Measurements from ENCODE around the gene PIP5KL1. TPM values are rescaled to one million over a fixed set of nuclear protein-coding genes. Genes with fewer than 3 reads are reported as not detected.

PIP5KL1 gene
- total RNA-seq, 1 experiment from 2014 or later, result 0.51 TPM

DNA sequence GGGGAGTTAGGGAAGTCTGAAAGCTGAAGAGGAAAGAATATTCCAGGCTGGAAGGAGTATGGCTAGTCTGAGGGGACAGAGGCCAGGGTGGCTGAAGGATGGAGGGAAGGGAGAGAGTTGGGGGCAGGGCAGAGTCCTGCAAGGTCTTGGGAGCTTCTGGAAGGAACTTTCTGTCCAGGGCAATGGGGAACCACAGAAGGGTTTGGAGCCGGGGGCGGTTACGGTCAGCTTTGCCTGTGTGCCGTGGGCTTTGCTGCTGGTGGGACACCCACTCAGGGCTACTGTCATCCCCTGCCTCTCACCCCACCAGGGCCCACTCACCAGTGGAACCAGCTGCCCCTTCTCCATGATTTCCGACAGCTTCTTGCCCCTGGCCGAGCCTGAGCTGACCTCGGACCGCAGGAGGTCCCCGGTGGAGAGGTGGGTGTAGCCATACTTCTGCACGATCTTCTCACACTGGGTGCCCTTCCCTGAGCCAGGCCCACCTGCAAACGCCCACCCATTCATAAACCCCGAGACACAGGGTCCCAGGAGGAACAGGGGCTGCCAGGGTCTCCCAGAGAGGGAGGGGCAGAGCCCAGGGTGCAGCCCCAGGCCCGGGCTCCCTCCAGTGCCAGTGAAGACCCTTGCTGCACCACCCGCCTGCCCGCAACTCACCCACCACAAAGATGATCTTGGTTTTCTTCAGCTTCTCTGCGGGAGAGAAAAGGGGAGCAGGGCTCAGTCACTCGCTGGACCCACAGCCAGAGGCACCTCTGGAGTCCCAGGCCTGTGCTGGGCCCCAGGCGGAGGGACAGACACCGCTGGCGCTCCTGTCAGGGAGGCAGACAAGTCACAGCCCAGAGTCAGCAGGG, 58.0 kb downstream of the PIP5KL1 start:
- no peak for DNase-seq (ENCODE audit: low read depth)

DNA sequence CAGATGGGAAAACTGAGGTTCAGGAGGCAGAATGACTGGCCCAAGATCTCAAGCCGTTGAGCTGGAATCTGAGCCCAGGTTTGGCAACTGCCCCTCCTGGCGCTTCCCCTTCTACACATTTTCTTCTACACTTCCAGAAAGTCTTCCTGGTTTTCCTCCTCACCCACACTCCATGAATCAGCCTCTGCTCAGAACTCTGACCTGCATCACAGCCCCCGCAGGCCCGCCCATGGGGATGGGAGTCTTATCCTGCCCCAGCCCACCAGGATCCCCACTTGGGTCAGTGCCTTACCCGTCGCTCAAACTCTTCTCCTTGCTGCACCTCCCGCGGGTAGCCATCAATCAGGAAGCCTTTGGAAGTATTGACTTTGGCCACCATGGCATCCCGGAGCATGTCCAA, 59.0 kb downstream of the PIP5KL1 start:
- DNase-seq (ENCODE audit: low read depth), result no peak

DNA sequence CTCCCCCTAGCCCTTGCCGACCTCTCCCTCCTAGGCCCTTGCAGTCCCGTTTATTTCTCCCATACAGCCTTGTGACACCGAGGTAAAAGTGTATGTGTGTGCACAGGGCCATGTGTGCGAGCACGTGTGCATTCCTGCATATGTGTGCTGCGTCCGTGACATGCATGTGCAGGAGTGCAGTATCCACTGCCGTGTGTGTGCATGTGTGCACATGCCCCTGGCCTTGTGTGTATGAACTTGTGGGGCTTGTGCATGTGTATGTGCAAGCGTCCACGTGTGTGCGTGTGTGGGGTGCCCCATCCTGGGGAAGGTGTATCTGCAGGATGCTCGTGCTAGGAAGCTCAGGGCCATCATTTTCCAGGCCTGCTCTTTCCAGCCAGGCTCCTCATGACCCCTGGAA, 59.7 kb downstream of the PIP5KL1 start:
- no peak for DNase-seq (ENCODE audit: low read depth)

Other genes with a start within 250 kb of the PIP5KL1 start
- not detected in 2 replicates for gene CFAP157, start 223.8 kb downstream of the PIP5KL1 start, total RNA-seq (2014; rRNA removed; shearing (Covaris generic))
- 17.4 and 31.4 TPM in 2 replicates for gene PTRH1, start 215.1 kb downstream of the PIP5KL1 start, total RNA-seq (2014; rRNA removed; shearing (Covaris generic))
- gene TTC16, start 214.7 kb downstream of the PIP5KL1 start, total RNA-seq (2014; rRNA removed; shearing (Covaris generic)), result 0.06 TPM in 1 of 2 replicates, not detected in the other
- 5.3 and 18.9 TPM in 2 replicates for gene TOR2A, start 195.5 kb downstream of the PIP5KL1 start, total RNA-seq (2014; rRNA removed; shearing (Covaris generic))
- gene SH2D3C, start 152.1 kb downstream of the PIP5KL1 start, total RNA-seq (2014; rRNA removed; shearing (Covaris generic)), result not detected in 2 replicates
- 47.7 and 56.1 TPM in 2 replicates for gene CDK9, start 144.7 kb downstream of the PIP5KL1 start, total RNA-seq (2014; rRNA removed; shearing (Covaris generic))
- gene FPGS, start 127.9 kb downstream of the PIP5KL1 start, total RNA-seq (2014; rRNA removed; shearing (Covaris generic)), result 117 and 120 TPM in 2 replicates
- 2.6 and 4.1 TPM in 2 replicates for gene ENG, start 76.1 kb downstream of the PIP5KL1 start, total RNA-seq (2014; rRNA removed; shearing (Covaris generic))
- gene AK1, start 53.1 kb downstream of the PIP5KL1 start, total RNA-seq (2014; rRNA removed; shearing (Covaris generic)), result 37.5 and 73.4 TPM in 2 replicates
- gene ST6GALNAC6, start 31.2 kb downstream of the PIP5KL1 start, total RNA-seq (2014; rRNA removed; shearing (Covaris generic)), result 11.3 and 12.7 TPM in 2 replicates
- gene ST6GALNAC4, start 13.7 kb downstream of the PIP5KL1 start, total RNA-seq (2014; rRNA removed; shearing (Covaris generic)), result 29.1 and 78.4 TPM in 2 replicates
- gene DPM2, start 7.1 kb upstream of the PIP5KL1 start, total RNA-seq (2014; rRNA removed; shearing (Covaris generic)), result 51.9 and 56.2 TPM in 2 replicates
- gene EEIG1, start 50.2 kb upstream of the PIP5KL1 start, total RNA-seq (2014; rRNA removed; shearing (Covaris generic)), result 2.9 and 6.3 TPM in 2 replicates
- gene NAIF1, start 136.5 kb upstream of the PIP5KL1 start, total RNA-seq (2014; rRNA removed; shearing (Covaris generic)), result 19.4 and 25.5 TPM in 2 replicates
- gene SLC25A25, start 137.5 kb upstream of the PIP5KL1 start, total RNA-seq (2014; rRNA removed; shearing (Covaris generic)), result 23.5 and 30.5 TPM in 2 replicates
- 109 and 136 TPM in 2 replicates for gene PTGES2, start 197.0 kb upstream of the PIP5KL1 start, total RNA-seq (2014; rRNA removed; shearing (Covaris generic))
- gene LCN2, start 218.7 kb upstream of the PIP5KL1 start, total RNA-seq (2014; rRNA removed; shearing (Covaris generic)), result not detected in 2 replicates
- 121 and 122 TPM in 2 replicates for gene BBLN, start 229.5 kb upstream of the PIP5KL1 start, total RNA-seq (2014; rRNA removed; shearing (Covaris generic))

All from Daoy (cell line).